22Rv1 (cell line): Measurements from ENCODE around the gene UBR4.

Experiments
- ZFX ChIP-seq: fragments of 450-650 bp; IDR thresholded peaks from 2 replicates; pipeline ENCODE4 v1.6.1; 2017; ENCODE audit warnings: antibody characterized with exemption, borderline replicate concordance
- TF ChIP-seq, protein P1 (sequence below): fragments of 450-650 bp; IDR thresholded peaks from 2 replicates; pipeline ENCODE4 v1.5.1; 2017; ENCODE audit warnings: mild to moderate bottlenecking

DNA sequence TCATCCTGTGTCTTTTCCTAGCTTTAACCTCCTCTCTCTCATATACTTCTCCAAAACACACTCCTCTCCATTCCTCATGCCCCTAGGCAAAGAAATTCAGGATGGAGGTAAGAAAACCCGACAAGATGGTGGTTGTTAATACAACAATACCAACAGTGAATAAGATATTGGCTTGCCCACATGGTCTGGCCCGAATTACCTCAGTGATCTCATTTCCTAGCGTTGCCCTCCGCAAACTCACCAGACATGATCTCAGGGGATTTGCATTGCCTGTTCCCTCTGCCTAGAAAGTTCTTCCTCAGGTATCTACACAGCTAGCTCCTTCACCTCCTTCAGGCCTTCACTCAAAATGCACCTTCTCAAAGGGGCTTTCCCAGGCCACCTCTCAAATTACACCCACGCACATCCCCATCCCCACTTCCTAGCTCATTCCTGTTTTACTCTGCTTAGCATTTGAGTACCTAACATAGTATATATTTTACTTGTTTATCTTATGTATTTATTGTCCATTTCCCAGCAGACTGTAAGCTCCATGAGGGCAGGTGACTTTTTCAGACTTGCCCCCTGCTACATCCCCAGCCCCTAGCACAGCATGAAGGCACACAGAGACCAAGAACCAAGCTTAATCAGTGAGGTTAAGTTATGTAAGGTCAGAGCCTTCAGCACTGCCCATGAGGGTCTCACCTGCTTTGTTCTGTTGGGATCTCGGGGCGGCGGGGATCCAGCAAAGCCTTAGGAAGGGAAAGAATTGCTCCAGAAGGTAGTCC, 10.2 kb upstream of the UBR4 start:
- TF ChIP-seq, protein P1, sequence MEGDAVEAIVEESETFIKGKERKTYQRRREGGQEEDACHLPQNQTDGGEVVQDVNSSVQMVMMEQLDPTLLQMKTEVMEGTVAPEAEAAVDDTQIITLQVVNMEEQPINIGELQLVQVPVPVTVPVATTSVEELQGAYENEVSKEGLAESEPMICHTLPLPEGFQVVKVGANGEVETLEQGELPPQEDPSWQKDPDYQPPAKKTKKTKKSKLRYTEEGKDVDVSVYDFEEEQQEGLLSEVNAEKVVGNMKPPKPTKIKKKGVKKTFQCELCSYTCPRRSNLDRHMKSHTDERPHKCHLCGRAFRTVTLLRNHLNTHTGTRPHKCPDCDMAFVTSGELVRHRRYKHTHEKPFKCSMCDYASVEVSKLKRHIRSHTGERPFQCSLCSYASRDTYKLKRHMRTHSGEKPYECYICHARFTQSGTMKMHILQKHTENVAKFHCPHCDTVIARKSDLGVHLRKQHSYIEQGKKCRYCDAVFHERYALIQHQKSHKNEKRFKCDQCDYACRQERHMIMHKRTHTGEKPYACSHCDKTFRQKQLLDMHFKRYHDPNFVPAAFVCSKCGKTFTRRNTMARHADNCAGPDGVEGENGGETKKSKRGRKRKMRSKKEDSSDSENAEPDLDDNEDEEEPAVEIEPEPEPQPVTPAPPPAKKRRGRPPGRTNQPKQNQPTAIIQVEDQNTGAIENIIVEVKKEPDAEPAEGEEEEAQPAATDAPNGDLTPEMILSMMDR = no peak
- TF ChIP-seq ZFX = no peak
